ENCODE results near the gene IGFL1. TPM values are rescaled to one million over a fixed set of nuclear protein-coding genes. Genes with fewer than 3 reads are reported as not detected.
"Not testable (repeated sequence)": the region's sequence is repeated elsewhere in the genome, so short reads cannot be mapped to it uniquely, and the experiment has no call there.

Gene IGFL1
- total RNA-seq, 1 donor from 2014 or later, result not detected

DNA sequence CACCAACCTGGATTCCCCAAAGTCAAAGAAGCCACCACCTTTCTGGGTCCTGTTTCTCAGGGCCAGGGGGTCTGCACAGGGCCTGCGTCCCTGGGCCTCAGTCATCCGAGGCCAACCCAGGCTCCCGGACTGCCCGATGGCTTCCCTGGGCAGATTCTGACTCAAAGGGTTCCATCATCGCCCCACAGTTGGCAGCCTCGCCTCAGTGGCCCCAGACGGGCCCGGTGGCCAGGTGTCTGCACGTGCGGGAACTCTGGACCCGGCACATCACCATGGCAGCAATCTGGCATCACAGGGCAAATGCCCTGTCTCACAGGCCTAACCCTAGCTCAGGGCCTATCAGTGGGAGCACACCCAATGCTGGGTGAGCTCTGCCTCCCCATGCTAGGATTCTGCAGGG lies 2.9 kb downstream of the IGFL1 start:
- no peak overlapping the region for H3K27ac ChIP-seq
- no peak for DNase-seq
- no peak overlapping the region for H3K4me3 ChIP-seq

DNA sequence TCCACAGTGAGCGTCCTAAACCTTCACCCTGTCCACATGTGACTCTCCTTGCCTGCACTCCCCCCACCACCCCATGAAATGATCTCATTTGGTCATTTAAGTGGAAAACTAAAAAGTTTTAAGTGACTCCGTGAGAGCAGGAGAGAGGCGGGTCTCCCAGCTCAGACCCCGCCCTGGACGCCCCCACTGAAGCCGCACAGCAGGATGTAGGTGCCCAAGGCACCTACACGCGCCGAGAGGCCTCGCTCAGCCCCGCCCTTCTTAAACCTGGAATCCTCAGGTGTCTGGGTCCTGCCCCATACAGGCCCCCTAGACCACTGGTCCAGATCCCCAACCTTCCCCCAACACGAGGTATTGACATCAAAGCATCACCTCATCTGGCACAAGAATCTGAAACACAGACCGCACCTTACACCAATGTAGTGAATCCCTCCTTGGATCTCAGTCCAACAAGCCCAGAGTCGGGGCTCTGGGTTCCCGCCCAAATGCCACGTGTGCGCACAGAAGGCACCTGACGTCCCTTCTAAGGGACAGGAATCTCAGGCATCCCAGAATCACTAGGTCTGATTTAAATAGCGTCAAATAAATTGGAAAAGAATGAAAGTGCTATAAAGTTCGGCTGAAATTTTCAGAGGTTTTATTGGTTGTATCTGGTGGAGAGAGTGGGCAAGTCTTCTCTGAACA lies 3.5 kb downstream of the IGFL1 start:
- Histone ChIP-seq H3K9me3 (no peaks in the 10 kb centered on the region), H3K4me1 (no peaks in the 10 kb centered on the region), H3K4me3 (no peak overlapping the region), H3K36me3 (no peaks in the 10 kb centered on the region), H3K27me3 (ENCODE audit: low read depth) (no peaks in the 10 kb centered on the region), H3K27ac (no peak overlapping the region)
- DNase-seq (no peak), ATAC-seq (no peak)
- TF ChIP-seq, protein P1, sequence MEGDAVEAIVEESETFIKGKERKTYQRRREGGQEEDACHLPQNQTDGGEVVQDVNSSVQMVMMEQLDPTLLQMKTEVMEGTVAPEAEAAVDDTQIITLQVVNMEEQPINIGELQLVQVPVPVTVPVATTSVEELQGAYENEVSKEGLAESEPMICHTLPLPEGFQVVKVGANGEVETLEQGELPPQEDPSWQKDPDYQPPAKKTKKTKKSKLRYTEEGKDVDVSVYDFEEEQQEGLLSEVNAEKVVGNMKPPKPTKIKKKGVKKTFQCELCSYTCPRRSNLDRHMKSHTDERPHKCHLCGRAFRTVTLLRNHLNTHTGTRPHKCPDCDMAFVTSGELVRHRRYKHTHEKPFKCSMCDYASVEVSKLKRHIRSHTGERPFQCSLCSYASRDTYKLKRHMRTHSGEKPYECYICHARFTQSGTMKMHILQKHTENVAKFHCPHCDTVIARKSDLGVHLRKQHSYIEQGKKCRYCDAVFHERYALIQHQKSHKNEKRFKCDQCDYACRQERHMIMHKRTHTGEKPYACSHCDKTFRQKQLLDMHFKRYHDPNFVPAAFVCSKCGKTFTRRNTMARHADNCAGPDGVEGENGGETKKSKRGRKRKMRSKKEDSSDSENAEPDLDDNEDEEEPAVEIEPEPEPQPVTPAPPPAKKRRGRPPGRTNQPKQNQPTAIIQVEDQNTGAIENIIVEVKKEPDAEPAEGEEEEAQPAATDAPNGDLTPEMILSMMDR (IDR thresholded peaks at IDR 0.05), result no peak
- intact Hi-C loops (cut with DNase I), result no loop called here

More for the DNA sequence above, 2.9 kb downstream of the IGFL1 start:
- Histone ChIP-seq H3K27me3 (ENCODE audit: low read depth) (no peaks in the 10 kb centered on the region), H3K4me1 (no peaks in the 10 kb centered on the region), H3K36me3 (no peaks in the 10 kb centered on the region), H3K9me3 (no peaks in the 10 kb centered on the region)
- no peak for ATAC-seq
- intact Hi-C loops (cut with DNase I), result no loop called here
- TF ChIP-seq, protein P1 (IDR thresholded peaks at IDR 0.05), result no peak

- H3K27me3 ChIP-seq (ENCODE audit: low read depth); H3K4me3 ChIP-seq; H3K4me1 ChIP-seq; H3K9me3 ChIP-seq; H3K27ac ChIP-seq; intact Hi-C loops (cut with DNase I); H3K36me3 ChIP-seq; DNase-seq; ATAC-seq: not testable (repeated sequence)
These were observed 4.3 kb downstream of the IGFL1 start for GRCh38 chr19:46233871-46234270.

DNA sequence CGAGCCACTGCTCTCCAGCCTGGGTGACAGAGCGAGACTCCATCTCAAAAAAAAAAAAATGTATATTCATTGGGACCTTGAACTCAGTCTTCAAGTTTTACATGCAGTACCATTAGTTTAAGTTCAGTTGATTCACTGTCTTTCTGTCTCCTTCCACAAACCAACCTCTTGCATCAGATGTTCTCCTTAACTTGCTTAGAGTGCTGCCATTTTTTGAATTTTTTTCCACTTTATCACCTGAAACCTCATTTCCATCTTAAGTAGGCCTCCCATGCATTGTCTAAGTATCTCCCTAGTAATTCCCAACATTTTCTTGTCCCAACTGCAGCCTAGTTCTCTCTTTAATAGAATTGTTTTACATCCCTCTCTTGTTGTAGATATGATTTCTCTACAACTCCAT lies 8.6 kb downstream of the IGFL1 start:
- H3K27ac ChIP-seq; H3K9me3 ChIP-seq; H3K4me1 ChIP-seq; H3K27me3 ChIP-seq (ENCODE audit: low read depth); ATAC-seq; intact Hi-C loops (cut with DNase I); H3K36me3 ChIP-seq; DNase-seq; H3K4me3 ChIP-seq: not testable (repeated sequence)

- peaks cover 10% of the 10 kb centered on the region for H3K27me3 ChIP-seq (ENCODE audit: low read depth)
- no peaks in the 10 kb centered on the region for H3K9me3 ChIP-seq
- intact Hi-C loops (cut with DNase I), result no loop called here
These were observed 9.9 kb downstream of the IGFL1 start for GRCh38 chr19:46239193-46240024.

DNA sequence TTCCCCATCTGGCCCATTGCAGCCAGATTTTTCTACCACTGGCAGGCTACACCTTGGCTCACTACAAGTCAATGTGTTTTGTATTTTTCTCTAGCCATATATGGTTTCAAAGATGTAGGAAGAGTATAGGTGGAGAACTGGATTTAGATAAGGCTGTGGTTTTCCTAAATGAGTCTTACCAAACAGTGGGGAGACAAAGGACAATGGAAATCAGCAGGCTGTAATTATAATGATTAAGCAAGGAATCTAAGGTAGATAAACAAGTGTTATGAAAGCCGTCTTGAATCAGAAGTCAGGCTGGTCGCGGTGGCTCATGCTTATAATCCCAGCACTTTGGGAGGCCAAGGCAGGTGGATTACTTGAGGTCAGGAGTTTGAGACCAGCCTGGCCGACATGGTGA lies 11.2 kb downstream of the IGFL1 start:
- Histone ChIP-seq H3K9me3 (no peaks in the 10 kb centered on the region), H3K36me3 (no peaks in the 10 kb centered on the region), H3K4me3 (no peak overlapping the region), H3K27ac (no peak overlapping the region), H3K4me1 (no peaks in the 10 kb centered on the region), H3K27me3 (ENCODE audit: low read depth) (peaks cover 10% of the 10 kb centered on the region)
- intact Hi-C loops (cut with DNase I), result no loop called here
- DNase-seq (no peak), ATAC-seq (no peak)
- TF ChIP-seq, protein P1 (IDR thresholded peaks at IDR 0.05), result no peak

More at GRCh38 chr19:46239193-46240024, 9.9 kb downstream of the IGFL1 start:
- Histone ChIP-seq H3K36me3 (no peaks in the 10 kb centered on the region), H3K4me3 (no peak overlapping the region), H3K27ac (no peak overlapping the region), H3K4me1 (no peaks in the 10 kb centered on the region)
- TF ChIP-seq, protein P1 (IDR thresholded peaks at IDR 0.05), result no peak
- DNase-seq (no peak), ATAC-seq (no peak)
